Trophoblast cell (in vitro differentiated cells and primary cell): ENCODE results near the gene TFAM.

ENCODE experiments used
- DNase-seq, 2 donors: peaks; one replicate each; pipeline ENCODE4 v3.0.0-alpha.2; 2016
- H2AFZ ChIP-seq: 2 replicates; pipeline ENCODE4 v1.6.1; 2013; ENCODE audit warnings: low read length, moderate library complexity, mild to moderate bottlenecking; ENCODE audit not compliant: insufficient read depth, poor library complexity
- H2AK5ac ChIP-seq: 2 replicates; pipeline ENCODE4 v1.6.1; 2013; ENCODE audit warnings: mild to moderate bottlenecking, low read length
- H2BK120ac ChIP-seq: 2 replicates; pipeline ENCODE4 v1.6.1; 2013; ENCODE audit warnings: low read length, mild to moderate bottlenecking, moderate library complexity; ENCODE audit not compliant: insufficient read depth, poor library complexity
- H2BK12ac ChIP-seq: 2 replicates; pipeline ENCODE4 v1.6.1; 2013; ENCODE audit warnings: mild to moderate bottlenecking, low read length, moderate library complexity
- H2BK5ac ChIP-seq: 2 replicates; pipeline ENCODE4 v1.6.1; 2013; ENCODE audit warnings: low read length, low read depth, moderate library complexity, mild to moderate bottlenecking; ENCODE audit not compliant: poor library complexity
- H3K14ac ChIP-seq: 2 replicates; pipeline ENCODE4 v1.6.1; 2013; ENCODE audit warnings: mild to moderate bottlenecking, low read length
- H3K18ac ChIP-seq: 2 replicates; pipeline ENCODE4 v1.6.1; 2013; ENCODE audit warnings: mild to moderate bottlenecking, low read length
- H3K23ac ChIP-seq: 2 replicates; pipeline ENCODE4 v1.6.1; 2013; ENCODE audit warnings: low read length
- H3K27ac ChIP-seq: 2 replicates; pipeline ENCODE4 v1.5.1; 2013; ENCODE audit warnings: low read depth, mild to moderate bottlenecking, inconsistent platforms, low read length, moderate library complexity
- H3K27me3 ChIP-seq: 2 replicates; pipeline ENCODE4 v1.6.1; 2013; ENCODE audit warnings: inconsistent platforms, mild to moderate bottlenecking, low read length, moderate library complexity; ENCODE audit not compliant: insufficient read depth
- H3K36me3 ChIP-seq, 2 experiments: 1 replicate in 1 of 2; 2 replicates in 1 of 2; pipeline ENCODE4 v1.6.1; 2013; ENCODE audit warnings: low read length in 2 of 2, mild to moderate bottlenecking in 2 of 2, moderate library complexity in 1 of 2; ENCODE audit not compliant: insufficient read depth in 2 of 2, control insufficient read depth in 1 of 2
- H3K4ac ChIP-seq: 2 replicates; pipeline ENCODE4 v1.6.1; 2013; ENCODE audit warnings: low read depth, mild to moderate bottlenecking, low read length, moderate library complexity
- H3K4me1 ChIP-seq, 2 experiments: 1 replicate in 1 of 2; 2 replicates in 1 of 2; pipeline ENCODE4 v1.6.1; 2013; ENCODE audit warnings: low read length in 2 of 2, mild to moderate bottlenecking in 2 of 2, moderate library complexity in 1 of 2; ENCODE audit not compliant: insufficient read depth in 2 of 2, control insufficient read depth in 1 of 2
- H3K4me2 ChIP-seq: 2 replicates; pipeline ENCODE4 v1.6.1; 2013; ENCODE audit warnings: inconsistent platforms, mild to moderate bottlenecking, low read length, moderate library complexity
- H3K4me3 ChIP-seq: 2 replicates; pipeline ENCODE4 v1.5.1; 2013; ENCODE audit warnings: mild to moderate bottlenecking, low read depth, low read length, inconsistent platforms
- H3K79me1 ChIP-seq: one replicate; pipeline ENCODE4 v1.6.1; 2013; ENCODE audit warnings: low read length
- H3K79me2 ChIP-seq: 2 replicates; pipeline ENCODE4 v1.6.1; 2013; ENCODE audit warnings: low read length, mild to moderate bottlenecking; ENCODE audit not compliant: control insufficient read depth, insufficient read depth, poor library complexity
- H3K9ac ChIP-seq: 2 replicates; pipeline ENCODE4 v1.6.1; 2013; ENCODE audit warnings: mild to moderate bottlenecking, low read length
- H3K9me3 ChIP-seq: 2 replicates; pipeline ENCODE4 v1.6.1; 2013; ENCODE audit warnings: low read depth, mild to moderate bottlenecking, control low read depth, inconsistent platforms, low read length; ENCODE audit not compliant: insufficient read depth
- H4K12ac ChIP-seq: 2 replicates; pipeline ENCODE4 v1.6.1; 2013; ENCODE audit warnings: low read depth, mild to moderate bottlenecking, low read length, moderate library complexity
- H4K8ac ChIP-seq: 2 replicates; pipeline ENCODE4 v1.6.1; 2013; ENCODE audit warnings: low read depth, mild to moderate bottlenecking, low read length, moderate library complexity
- H4K91ac ChIP-seq: one replicate; pipeline ENCODE4 v1.6.1; 2013; ENCODE audit warnings: low read depth, mild to moderate bottlenecking, low read length, moderate library complexity
- WGBS: extraction: QIAGEN DNeasy Blood & Tissue Kit; methylation state at CpG from one replicate; pipeline ENCODE4 v1.1.7; 2013; ENCODE audit warnings: missing lambda C conversion rate; ENCODE audit not compliant: insufficient read length, insufficient coverage; ENCODE audit errors: extremely low coverage; 5-methylcytosine and 5-hydroxymethylcytosine counted together

TFAM gene

GRCh38 chr10:58440484-58440883 is 55.3 kb downstream of the TFAM start:
- Histone ChIP-seq H3K36me3 (no peaks in the 10 kb centered on the region), H2BK12ac (no peak overlapping the region), H3K4me3 (no peak overlapping the region), H3K4me2 (no peak overlapping the region), H2BK120ac (no peak overlapping the region), H3K9me3 (no peaks in the 10 kb centered on the region), H2BK5ac (no peak overlapping the region), H4K91ac (no peak overlapping the region), H3K4me1 (peaks cover 0 to 6% of the 10 kb centered on the region in 2 experiments), H3K27ac (no peak overlapping the region), H3K18ac (no peak overlapping the region), H4K12ac (no peak overlapping the region), H2AK5ac (no peak overlapping the region), H3K4ac (no peak overlapping the region), H2AFZ (no peak overlapping the region), H3K79me1 (peaks cover 4% of the 10 kb centered on the region), H3K14ac (no peak overlapping the region), H4K8ac (no peak overlapping the region), H3K9ac (no peak overlapping the region), H3K79me2 (no peaks in the 10 kb centered on the region), H3K27me3 (no peaks in the 10 kb centered on the region), H3K23ac (no peak overlapping the region)
- DNase-seq: no peak
- no CpG with 5 or more reads among the region's 1 CpG for WGBS

- no peak overlapping the region for H3K4me2 ChIP-seq
Observed at GRCh38 chr10:58444321-58444720, 59.1 kb downstream of the TFAM start.

DNA sequence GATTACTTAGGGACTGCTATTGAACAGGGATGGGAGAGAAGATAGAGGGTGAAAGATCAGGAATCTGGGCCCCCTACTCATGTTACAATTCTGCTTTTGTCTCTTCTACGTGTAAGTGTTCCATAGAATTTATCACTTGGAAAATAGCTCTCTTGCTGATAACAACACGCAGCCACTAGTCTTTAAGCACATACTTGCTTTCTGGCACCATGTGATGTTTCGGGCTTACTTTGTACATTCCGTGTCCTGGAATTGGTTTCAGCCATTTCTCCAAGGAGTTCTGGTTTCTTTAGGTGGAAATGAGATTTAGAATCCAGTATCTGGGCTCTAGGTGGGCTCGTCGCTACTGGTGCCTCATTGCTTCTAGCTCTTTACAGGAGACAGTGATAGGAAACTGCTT is 59.7 kb downstream of the TFAM start:
- Histone ChIP-seq H4K91ac (no peak overlapping the region), H3K9me3 (peaks cover 7% of the 10 kb centered on the region), H3K18ac (no peak overlapping the region), H3K4ac (no peak overlapping the region), H3K23ac (no peak overlapping the region), H2BK5ac (no peak overlapping the region), H3K9ac (no peak overlapping the region), H3K36me3 (no peaks in the 10 kb centered on the region), H3K4me3 (no peak overlapping the region), H2AFZ (no peak overlapping the region), H3K14ac (no peak overlapping the region), H3K79me1 (no peaks in the 10 kb centered on the region), H2BK120ac (no peak overlapping the region), H3K27me3 (no peaks in the 10 kb centered on the region), H4K8ac (no peak overlapping the region), H3K79me2 (no peaks in the 10 kb centered on the region), H3K4me2 (no peak overlapping the region), H3K4me1 (no peaks in the 10 kb centered on the region), H3K27ac (no peak overlapping the region), H2BK12ac (no peak overlapping the region), H2AK5ac (no peak overlapping the region), H4K12ac (no peak overlapping the region)
- no peak for DNase-seq
- WGBS: no CpG with 5 or more reads among the region's 6 CpGs

More at GRCh38 chr10:58444321-58444720, 59.1 kb downstream of the TFAM start:
- no peak overlapping the region for H3K27ac ChIP-seq
- H4K12ac ChIP-seq: no peak overlapping the region
- no peak overlapping the region for H3K4ac ChIP-seq
- no peaks in the 10 kb centered on the region for H3K79me1 ChIP-seq
- H3K4me3 ChIP-seq: no peak overlapping the region
- no peaks in the 10 kb centered on the region for H3K4me1 ChIP-seq
- H3K14ac ChIP-seq: no peak overlapping the region
- no peak overlapping the region for H3K9ac ChIP-seq
- H3K9me3 ChIP-seq: peaks cover 7% of the 10 kb centered on the region
- H3K23ac ChIP-seq: no peak overlapping the region
- no peak overlapping the region for H4K8ac ChIP-seq
- H4K91ac ChIP-seq: no peak overlapping the region
- H2AK5ac ChIP-seq: no peak overlapping the region
- no peak for DNase-seq
- no peak overlapping the region for H2AFZ ChIP-seq
- H2BK120ac ChIP-seq: no peak overlapping the region
- no peaks in the 10 kb centered on the region for H3K79me2 ChIP-seq
- no peaks in the 10 kb centered on the region for H3K36me3 ChIP-seq
- WGBS: no CpG with 5 or more reads among the region's 3 CpGs
- H3K27me3 ChIP-seq: no peaks in the 10 kb centered on the region
- H3K18ac ChIP-seq: no peak overlapping the region
- no peak overlapping the region for H2BK12ac ChIP-seq
- no peak overlapping the region for H2BK5ac ChIP-seq

- Histone ChIP-seq H4K12ac (no peak overlapping the region), H3K36me3 (no peaks in the 10 kb centered on the region), H3K4ac (no peak overlapping the region), H2AK5ac (no peak overlapping the region), H3K9me3 (peaks cover 7% of the 10 kb centered on the region), H3K23ac (no peak overlapping the region), H4K91ac (no peak overlapping the region), H3K4me2 (no peak overlapping the region), H3K9ac (no peak overlapping the region), H3K27ac (no peak overlapping the region), H3K4me3 (no peak overlapping the region), H2BK12ac (no peak overlapping the region), H2BK120ac (no peak overlapping the region), H2AFZ (no peak overlapping the region), H3K27me3 (no peaks in the 10 kb centered on the region), H3K79me2 (no peaks in the 10 kb centered on the region), H3K18ac (no peak overlapping the region), H3K14ac (no peak overlapping the region), H4K8ac (no peak overlapping the region), H3K79me1 (no peaks in the 10 kb centered on the region), H3K4me1 (no peaks in the 10 kb centered on the region), H2BK5ac (no peak overlapping the region)
- no peak for DNase-seq
- no CpG with 5 or more reads among the region's 31 CpGs for WGBS
Observed at GRCh38 chr10:58448121-58448935, 63.1 kb downstream of the TFAM start.
